HL-60 (cell line): Measurements from ENCODE around the gene LRRC8C.

Experiments
- DNase-seq, 2 experiments: peaks; one replicate each; pipeline ENCODE4 v3.0.0-alpha.2; 2010 to 2020; ENCODE audit warnings: low read depth in 1 of 2, low spot score in 1 of 2
- H3K27ac ChIP-seq: fragments of 250-450 bp; sonication (Bioruptor Pico); replicated peaks from 2 replicates; pipeline ENCODE4 v1.5.1; 2020; ENCODE audit warnings: mild to moderate bottlenecking, moderate library complexity
- H3K27me3 ChIP-seq: fragments of 250-450 bp; sonication (Bioruptor Pico); 2 replicates; pipeline ENCODE4 v1.5.1; 2021; ENCODE audit warnings: mild to moderate bottlenecking, moderate library complexity; ENCODE audit not compliant: insufficient read depth, poor library complexity, severe bottlenecking
- H3K4me3 ChIP-seq: replicated peaks from 2 replicates; pipeline ENCODE4 v1.5.1; 2011; ENCODE audit warnings: mild to moderate bottlenecking, control low read depth, low read length; ENCODE audit not compliant: insufficient read depth
- CTCF ChIP-seq: IDR thresholded peaks from one replicate; pipeline ENCODE4 v1.5.1; 2011; ENCODE audit warnings: low read length, control low read depth, inconsistent platforms; ENCODE audit not compliant: insufficient read depth
- GABPA ChIP-seq: IDR thresholded peaks from 2 replicates; pipeline ENCODE4 v1.6.1; 2012; ENCODE audit warnings: low read depth
- POLR2AphosphoS5 ChIP-seq: IDR thresholded peaks from 2 replicates; pipeline ENCODE4 v1.6.1; 2012; ENCODE audit warnings: low read depth
- REST ChIP-seq: IDR thresholded peaks from 2 replicates; pipeline ENCODE4 v1.6.1; 2012; ENCODE audit warnings: low read depth; ENCODE audit not compliant: insufficient replicate concordance
- SPI1 ChIP-seq: IDR thresholded peaks from 2 replicates; pipeline ENCODE4 v1.6.1; 2012; ENCODE audit warnings: low read depth, mild to moderate bottlenecking, borderline replicate concordance

The LRRC8C gene

DNA sequence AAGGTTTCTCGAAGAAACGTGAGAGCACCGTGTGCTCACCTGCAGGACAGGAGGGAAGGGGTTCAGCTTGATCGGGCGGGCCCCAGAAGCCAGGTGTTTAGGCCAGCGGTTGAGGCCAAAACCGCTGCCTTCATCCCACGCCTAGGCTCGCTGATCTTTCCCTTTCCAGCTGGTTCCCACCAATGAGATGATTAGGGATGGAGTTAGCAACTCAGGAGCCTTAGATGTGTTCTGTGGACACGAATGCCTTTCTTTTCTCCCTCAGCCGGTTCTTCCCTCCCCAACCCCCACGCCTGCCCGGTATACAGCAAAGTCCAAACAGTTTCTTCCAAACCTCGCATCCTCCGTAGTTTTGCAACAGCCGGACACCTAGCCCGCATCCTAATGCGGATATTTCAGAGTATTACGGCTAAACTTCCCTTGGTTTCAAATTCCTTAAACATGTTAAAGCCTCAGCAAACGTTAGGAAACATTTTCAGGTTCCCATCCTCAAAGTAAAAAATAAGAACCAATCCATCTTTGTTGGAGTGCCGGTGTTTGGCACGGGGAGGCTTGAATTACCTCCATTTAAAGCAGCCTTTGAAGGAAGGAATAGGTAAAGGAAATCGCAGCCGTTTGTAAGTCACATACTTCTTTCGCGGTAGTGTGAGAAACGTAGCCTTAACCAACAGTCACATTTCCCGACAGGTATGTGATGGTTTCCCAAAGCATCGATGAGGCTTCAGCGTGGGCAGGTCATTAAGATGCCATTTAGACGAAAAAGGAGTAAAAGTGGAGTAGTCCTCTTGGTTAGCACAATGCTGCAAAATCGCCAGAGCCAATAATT is 1.1 kb downstream of the LRRC8C start:
- Histone ChIP-seq H3K27ac (peak overlapping the region; percentile 74), H3K27me3 (no peaks in the 10 kb centered on the region), H3K4me3 (peak overlapping the region; percentile 90)
- DNase-seq = peak in 1 of 2 experiments; percentile 26
- TF ChIP-seq GABPA (no peak), SPI1 (no peak), POLR2AphosphoS5 (no peak), CTCF (no peak), REST (no peak)

DNA sequence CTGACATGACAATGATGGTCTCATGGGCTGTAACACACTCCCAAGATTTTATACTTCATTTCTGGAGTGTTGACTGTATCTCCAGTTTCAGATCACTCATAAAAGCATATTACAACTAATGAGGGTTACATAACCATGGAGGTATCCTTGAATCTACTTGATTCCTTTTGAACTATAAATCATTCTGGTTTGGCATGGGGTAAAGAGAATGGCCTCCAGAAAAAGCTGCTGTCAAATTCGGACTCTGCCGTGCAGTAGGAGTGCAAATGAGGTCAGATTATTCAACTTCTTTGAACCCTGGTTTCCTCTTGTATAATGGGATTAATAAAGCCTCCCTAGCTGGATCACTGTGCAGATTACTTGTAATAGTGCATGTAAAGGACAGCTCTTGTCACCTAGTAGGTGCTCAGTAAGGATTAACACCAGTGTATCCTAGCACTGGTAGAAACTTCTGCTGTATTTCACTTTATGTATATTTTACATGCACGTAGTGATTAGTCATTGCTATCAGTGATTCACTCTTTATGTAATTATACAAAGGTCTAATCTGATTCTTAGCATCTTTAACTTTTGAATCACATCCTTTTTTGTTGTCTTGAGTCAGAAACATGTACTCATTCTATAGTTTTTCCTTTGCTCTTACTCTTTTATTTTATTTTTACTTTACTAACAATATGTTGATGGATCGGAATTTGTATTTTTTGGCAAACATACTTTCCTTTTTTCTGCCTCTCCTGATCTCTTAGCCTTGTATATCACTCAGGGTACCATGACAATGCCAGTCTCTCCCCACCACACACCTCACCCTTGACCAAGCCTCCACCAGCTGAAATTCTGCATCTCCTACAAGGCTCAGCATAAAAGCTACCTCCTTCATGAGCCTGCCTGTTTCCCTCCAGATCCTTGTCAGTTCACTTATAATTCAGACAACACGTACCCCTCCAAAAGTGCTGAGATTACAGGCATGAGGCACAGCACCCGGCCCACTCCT is 3.2 kb downstream of the LRRC8C start:
- DNase-seq = no peak
- no peak for TF ChIP-seq GABPA
- TF ChIP-seq SPI1 = no peak
- no peak for TF ChIP-seq REST
- no peak for TF ChIP-seq CTCF
- no peak for TF ChIP-seq POLR2AphosphoS5
- Histone ChIP-seq H3K27me3 (no peaks in the 10 kb centered on the region), H3K4me3 (peak overlapping the region; percentile 90), H3K27ac (no peak overlapping the region)

DNA sequence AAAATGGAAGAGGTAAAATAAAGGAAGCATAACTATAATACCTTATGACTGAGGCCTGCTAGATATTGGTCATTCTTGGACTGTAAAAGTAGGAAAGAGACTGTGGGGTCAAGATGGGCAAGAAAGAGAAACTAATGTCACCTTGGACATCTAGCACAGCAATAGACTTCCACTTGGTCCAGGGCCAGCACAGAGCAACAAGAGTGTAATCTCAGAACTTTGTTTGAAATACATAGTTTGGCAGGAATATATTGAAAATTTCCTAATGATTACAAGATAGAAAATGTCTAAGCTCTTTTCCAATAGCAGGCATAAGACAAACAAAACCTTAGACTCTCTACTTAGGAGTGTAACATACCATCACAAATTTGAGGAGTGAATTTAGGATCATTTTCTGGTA is 4.6 kb downstream of the LRRC8C start:
- TF ChIP-seq CTCF (no peak), POLR2AphosphoS5 (no peak), SPI1 (no peak)
- H3K27ac ChIP-seq = no peak overlapping the region
- no peak overlapping the region for H3K4me3 ChIP-seq
- H3K27me3 ChIP-seq = no peaks in the 10 kb centered on the region
- no peak for DNase-seq
